Central memory CD4-positive, alpha-beta T cell (primary cell): Measurements from ENCODE around the gene MPL.
A peak's percentile ranks its signal among the peaks of the same experiment; 100 is the strongest.
"Not testable (repeated sequence)": the region's sequence is repeated elsewhere in the genome, so short reads cannot be mapped to it uniquely, and the experiment has no call there.

Experiments used
- DNase-seq: peaks from one replicate; pipeline ENCODE4 v3.0.0; 2022

The MPL gene

DNA sequence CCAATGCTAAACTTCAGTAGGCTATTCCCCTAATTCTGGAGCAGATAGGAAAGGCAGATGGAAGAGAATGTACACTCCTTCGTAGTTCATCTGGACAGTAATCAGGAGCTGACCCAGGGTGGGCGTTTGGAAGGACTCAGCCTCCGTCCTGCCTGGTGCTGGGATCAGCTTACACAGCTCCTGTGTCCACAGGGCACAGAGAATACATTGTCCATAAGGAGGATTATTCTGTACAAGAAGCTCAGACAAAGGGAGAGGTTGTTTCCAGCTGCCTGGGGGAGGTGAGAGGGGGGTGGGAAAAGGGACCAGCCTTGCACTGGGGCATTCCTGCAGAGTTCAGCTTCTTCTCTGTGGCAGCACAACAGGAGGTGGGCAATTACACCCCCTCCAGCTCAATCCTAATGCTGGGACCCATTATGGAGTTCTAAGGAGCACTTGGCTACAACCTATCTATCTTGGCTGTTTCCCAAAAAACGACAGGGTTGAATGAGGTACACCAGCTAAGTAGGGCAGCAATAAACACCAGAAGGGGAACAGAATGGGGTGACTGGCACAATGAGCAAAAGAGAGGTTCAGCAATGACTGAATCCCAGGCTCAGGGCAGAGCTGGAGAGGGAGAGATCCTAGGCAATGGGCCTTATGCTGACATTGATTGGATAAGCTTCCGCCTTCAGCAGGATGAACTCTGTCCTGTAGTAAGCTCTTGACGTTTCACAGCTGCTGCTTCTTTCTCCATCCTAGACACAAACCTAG, 44.6 kb downstream of the MPL start:
- no peak for DNase-seq

DNA sequence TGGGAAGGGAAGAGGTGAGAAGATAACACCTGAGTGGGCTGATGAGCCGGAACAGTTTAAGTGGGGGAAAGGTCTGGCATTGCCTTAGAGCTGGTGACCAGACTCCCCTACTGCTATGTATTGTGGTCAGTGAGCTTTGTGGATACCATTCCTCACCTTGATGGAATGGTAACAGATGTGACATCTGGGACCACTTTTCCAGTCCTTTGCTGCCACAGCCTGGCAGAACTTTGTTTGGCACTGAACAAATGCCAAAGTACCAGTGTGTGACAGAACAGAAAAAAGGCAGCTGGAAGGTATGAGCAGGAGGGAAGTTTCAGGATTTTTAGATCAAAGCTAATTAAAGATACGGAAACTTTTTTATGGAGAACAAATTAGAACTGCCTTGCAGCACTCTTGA, 45.8 kb downstream of the MPL start:
- DNase-seq = no peak

DNA sequence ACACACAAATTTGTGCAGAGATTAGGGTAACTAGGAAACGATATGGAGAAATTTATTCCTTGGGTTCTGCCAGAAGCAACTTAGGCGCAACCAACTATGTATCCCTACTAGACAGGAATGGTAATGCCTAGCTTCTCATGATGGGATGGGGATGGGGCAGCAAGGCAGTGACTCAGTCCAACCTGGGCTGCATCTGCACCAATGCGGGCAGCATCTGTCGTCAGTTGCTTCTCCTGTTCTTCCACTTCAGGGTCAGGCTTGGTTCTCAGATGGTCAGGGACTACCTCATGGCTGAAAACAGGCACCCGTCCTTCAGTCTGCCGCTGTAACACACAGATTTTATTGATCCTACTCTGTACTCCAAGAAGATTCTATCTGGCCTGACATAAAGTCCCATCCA, 49.1 kb downstream of the MPL start:
- DNase-seq = no peak

DNA sequence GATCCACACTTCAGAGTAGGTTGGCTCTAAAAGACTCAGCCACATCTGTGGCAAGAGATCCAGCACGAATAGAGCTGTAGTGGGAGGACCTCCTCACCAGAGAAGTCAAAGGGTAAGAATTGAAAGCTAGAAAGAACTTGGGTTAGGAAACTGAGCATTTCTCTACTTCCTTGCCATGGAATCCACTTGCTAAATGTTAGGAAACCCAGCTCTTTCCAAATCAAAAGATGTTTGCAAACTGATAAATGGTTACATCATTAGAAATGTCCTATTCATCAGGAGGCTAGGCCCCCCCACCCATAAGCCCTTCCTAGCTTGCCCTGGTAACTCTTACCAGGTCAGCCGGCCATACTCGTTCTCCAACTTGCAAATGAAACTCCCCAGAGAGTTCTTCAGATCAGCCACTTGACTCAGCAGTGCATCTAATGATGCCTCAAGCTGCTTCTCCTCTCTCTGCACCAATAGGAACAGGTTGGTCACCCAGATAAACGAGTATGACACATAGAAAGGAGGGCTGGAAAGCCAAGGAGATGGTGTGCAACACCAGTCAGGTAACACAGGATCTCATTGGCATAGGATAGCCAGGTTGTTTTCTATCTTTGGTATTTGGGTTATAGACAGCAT, 50.5 kb downstream of the MPL start:
- no peak for DNase-seq

DNA sequence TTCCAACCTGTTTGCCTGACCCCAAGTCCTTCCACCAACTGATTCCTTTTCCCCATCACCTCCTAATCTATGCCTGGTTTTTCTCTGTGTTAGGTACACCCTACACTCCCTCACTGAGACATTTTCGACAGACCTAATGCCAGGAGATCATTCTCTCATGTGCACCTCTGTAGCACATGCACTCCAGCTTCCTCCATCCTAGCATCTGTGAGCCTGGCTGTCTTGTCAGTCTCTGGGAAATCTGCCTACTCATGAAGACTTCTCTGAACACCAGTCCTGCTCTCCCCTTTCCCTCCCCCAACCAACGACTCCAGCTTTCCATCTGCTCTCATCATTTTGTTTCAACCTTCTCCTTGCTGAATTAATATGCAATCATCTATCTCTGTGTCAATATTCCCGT, 51.0 kb downstream of the MPL start:
- no peak for DNase-seq

DNA sequence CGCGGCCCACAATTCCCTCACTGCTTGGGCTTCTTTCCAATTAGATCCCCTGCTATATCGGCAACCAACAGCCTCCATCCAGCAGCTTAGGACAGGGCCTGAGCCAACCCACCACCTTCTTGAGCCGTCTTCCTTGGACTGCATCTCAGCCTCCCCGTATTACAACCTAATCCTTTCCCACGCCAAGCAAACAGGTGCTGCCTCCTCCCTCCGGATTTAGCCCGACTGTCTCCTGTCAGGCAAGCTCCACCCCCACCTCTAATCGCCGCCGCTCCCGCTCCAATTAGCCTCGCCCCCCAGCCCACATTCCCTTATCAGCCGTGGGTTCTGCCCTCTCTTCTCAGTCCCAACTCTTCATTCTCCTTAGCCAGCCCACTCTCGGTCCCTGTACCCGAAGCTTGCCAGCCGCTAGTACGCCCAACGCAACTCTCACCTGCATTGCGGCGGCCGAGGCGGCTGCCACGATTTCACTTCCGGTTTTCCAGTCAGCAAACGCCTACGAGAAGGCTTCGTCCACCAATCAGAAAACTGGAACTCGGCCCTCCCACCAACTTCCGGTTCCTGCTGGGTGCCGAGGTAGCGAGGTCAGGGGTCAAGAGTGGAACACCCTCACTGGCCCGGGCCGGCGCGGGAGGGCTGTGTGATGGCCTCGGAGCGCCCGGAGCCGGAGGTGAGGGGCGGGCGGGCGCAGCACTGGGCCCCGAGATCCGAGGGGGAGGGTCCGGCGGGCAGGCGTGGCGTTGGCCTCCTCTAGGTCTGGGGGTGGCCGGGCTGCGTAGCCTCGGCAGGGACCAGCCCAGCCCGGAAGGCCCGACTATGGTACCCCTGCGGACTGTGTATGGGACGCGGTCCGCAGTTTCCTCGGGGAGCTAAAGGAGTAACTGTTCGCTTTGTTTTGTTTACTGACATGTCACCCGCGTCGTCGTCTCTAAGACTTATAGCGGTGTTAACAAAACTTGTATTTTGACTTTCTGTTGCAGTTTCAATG, 52.0 kb downstream of the MPL start, which contains the start of the genes MED8 and SZT2:
MED8 (minus strand) TSS at position 475 of the 988 bp plus-strand sequence; CDS start at position 439, 36 bp downstream.
SZT2 (plus strand) TSS at position 574 of the 988 bp plus-strand sequence; CDS start at position 644, 70 bp downstream.
- DNase-seq = peak; percentile 85

DNA sequence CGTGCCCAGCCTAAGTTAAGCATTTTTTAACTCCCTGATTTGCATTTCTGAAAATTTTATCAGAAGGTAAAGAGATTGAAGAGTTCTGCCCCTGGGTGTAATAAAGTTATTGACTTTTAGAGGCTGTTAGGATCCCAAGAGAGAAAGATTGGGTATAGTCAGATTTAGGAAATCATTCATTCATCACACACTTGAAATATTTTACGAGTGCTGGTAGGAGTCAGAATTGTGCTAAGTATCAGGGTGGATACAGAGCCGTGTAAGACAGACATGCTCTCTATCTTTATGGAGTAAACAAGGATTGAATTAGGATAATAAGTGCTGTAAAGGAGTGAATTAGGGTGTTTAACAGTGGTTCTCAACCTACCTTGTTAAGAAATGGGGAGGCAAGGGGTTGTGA, 55.1 kb downstream of the MPL start:
- no peak for DNase-seq

DNA sequence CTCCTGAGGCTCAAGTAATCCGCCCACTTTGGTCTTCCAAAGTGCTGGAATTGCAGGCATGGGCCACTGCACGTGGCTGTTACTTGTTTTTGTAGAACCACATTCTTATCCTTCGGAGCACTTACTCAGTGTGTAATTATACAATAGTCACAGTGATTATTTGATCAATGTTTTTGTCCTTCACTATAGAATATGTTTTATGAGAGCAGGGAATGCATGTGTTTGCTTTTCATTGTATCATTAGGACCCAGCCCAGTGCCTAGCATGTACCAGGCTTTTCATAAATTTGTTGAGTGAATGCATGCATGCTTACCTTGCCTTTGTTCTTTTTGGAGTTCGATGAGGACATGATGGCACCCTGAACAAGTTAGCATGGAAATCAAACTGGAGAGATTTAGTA, 57.9 kb downstream of the MPL start:
- no peak for DNase-seq

DNA sequence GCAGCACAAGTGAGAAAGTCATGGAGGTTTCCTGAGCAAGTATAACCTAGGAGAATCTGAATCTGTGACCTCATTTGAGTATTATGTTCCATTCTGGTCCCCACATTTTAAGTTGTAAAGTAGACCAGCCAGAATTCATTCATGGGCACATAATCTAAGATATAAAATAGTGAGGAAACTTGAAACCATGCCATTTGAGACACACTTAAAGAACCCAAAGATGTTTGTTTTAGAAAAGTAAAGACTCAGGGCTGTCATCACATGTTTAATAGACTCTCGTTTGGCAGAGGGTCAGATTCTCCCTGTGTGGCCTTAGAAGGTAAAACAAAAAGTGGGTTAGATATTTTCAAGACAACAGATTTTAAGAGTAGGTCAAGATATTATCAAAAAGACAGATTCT, 58.4 kb downstream of the MPL start:
- DNase-seq = no peak

DNA sequence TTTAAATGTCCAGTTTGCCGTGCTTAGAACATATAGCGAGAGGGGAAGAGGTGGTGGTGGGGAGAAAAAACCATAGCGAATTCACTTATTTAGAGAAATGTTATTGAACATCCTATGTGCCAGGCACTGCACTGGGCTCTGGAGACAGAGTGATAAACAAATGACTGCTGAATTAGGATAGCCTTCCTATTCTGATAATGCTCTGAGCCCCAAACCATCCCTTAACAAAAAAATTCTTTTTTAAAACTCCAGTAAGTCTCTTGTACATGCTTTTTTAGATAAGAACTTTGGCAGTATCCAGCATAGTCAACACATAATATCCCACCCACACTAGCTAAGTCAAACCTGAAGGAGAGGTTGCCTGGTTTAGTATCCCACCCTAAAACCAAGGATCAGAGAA, 60.6 kb downstream of the MPL start:
- no peak for DNase-seq

DNA sequence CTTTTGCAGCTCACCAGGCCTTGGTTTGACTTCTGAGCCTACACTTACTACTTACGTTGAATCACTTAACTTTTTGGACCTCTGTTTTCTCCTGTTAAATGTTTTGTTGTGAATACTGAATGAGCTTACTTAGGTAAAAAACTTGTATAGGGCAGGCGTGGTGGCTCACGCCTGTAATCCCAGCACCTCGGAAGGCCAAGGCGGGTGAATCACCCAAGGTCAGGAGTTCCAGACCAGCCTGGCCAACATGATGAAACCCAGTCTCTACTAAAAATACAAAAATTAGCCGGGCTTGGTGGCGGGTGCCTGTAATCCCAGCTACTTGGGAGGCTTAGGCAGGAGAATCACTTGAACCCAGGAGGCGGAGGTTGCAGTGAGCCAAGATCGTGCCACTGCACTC, 62.8 kb downstream of the MPL start:
- not testable (repeated sequence) for DNase-seq

DNA sequence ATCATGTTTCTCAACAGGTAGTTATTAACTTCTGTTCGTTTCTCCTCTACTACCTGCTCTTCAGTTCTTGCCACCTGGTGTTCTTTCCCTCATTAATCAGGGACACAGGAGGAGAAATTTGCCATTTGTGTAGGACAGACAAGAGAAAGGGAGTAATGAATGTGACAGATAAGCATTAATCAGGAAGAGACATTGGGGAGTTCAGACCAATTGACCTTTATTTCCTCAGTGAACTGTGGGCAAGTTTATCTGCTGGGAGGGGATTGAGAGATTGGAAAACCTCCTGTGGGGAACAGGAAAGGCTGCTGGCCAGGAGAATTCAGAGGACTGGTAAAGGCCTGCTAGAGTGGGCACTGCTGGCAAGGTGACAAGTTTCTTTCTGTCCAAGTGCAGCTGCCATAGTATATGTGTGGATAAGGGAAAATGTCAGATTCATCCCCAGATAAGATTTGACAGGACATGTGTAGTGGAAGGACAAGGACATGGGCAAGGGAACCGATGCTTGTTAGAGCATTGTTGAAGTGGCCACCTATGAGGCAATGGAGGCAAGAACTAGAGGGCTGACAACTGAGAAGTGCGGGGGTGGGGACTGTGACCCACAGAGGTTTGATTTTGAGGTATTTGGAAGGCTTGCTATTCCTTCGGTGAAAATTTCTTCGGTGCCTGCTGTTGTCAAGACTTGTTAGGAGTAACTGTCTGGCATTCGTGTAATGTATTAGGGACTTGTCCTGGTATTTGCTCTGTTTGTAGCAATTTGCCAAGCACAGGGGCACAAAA, 64.7 kb downstream of the MPL start:
- no peak for DNase-seq
